ENCODE results near the gene RPRD1B. TPM values are rescaled to one million over a fixed set of nuclear protein-coding genes. Genes with fewer than 3 reads are reported as not detected.
A peak's percentile ranks its signal among the peaks of the same experiment; 100 is the strongest.

RPRD1B gene
- total and polyA plus RNA-seq, 2 of the 13 experiments (the other 11 are each of a cell fraction or from before 2014, with no cell fraction given) = 31.1 to 41.5 TPM

DNA sequence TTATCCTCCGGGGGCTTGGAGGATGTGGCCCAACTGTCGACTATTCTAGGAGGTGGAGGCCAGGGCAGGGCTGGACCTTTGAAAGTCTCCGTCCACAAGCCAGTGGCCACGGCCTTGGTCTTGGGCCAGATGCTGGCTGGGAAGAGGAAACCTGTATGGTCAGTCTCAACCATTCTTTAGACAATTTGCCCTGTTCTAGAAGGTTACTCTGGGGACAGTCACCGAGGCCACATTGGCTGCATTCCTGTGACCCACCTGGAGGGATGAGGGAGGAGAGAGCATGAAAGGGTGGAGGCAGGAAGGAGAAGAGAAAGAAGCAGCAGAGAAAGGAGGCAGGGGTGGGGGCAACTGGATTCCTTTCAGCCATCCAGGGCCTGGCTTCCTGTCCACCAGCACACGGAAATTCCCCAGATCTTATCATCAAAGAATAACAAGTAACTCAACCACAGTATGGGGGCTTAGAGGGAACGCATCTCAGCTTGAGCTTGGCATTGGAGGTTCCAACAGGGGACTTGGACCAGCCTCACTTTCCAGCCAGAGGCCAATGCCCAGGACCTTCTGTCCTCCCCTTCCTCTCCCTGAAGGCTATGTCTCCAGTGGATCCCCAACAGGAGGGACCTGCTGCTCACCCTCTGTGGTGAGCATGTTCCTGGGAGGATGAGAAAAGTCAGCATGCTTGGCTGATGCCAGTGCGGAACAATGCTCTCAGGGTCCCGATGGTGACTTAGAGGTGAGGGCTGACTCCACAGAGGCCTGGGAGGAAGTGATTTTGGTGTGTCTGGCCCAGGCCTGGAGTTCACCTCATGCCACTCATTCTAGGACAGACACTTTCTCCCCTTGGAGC, 101.1 kb downstream of the RPRD1B start (continued):
- TF ChIP-seq, protein P1, sequence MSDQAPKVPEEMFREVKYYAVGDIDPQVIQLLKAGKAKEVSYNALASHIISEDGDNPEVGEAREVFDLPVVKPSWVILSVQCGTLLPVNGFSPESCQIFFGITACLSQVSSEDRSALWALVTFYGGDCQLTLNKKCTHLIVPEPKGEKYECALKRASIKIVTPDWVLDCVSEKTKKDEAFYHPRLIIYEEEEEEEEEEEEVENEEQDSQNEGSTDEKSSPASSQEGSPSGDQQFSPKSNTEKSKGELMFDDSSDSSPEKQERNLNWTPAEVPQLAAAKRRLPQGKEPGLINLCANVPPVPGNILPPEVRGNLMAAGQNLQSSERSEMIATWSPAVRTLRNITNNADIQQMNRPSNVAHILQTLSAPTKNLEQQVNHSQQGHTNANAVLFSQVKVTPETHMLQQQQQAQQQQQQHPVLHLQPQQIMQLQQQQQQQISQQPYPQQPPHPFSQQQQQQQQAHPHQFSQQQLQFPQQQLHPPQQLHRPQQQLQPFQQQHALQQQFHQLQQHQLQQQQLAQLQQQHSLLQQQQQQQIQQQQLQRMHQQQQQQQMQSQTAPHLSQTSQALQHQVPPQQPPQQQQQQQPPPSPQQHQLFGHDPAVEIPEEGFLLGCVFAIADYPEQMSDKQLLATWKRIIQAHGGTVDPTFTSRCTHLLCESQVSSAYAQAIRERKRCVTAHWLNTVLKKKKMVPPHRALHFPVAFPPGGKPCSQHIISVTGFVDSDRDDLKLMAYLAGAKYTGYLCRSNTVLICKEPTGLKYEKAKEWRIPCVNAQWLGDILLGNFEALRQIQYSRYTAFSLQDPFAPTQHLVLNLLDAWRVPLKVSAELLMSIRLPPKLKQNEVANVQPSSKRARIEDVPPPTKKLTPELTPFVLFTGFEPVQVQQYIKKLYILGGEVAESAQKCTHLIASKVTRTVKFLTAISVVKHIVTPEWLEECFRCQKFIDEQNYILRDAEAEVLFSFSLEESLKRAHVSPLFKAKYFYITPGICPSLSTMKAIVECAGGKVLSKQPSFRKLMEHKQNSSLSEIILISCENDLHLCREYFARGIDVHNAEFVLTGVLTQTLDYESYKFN (CRISPR knock-in tag; conservative IDR thresholded peaks at IDR 0.05) = peak; percentile 55
- TF ChIP-seq, protein P2, sequence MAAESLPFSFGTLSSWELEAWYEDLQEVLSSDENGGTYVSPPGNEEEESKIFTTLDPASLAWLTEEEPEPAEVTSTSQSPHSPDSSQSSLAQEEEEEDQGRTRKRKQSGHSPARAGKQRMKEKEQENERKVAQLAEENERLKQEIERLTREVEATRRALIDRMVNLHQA (CRISPR knock-in tag; IDR thresholded peaks at IDR 0.05) = no peak
- no peak for TF ChIP-seq NR2F6 (IDR thresholded peaks at IDR 0.05)
- TF ChIP-seq NR2F6 (CRISPR knock-in tag; IDR thresholded peaks at IDR 0.05) = peak; percentile 42; the same call in 1 of the 2 replicates
- peak; percentile 48; the same call in 1 of the 2 replicates for TF ChIP-seq ZNF652 (CRISPR knock-in tag; IDR thresholded peaks at IDR 0.05; ENCODE audit: borderline replicate concordance, low read depth)
- 0 out of 4 replicates have a peak, but pooled peaks of 1 of the 2 experiments have one; percentile 45 for TF ChIP-seq EP300 (IDR thresholded peaks at IDR 0.05; ENCODE audit: low read depth in 2 of 2, low read length in 2 of 2)
- 0 out of 2 replicates have a peak, but pooled peaks have one; percentile 59 for TF ChIP-seq EP300 (CRISPR knock-in tag; IDR thresholded peaks at IDR 0.05; ENCODE audit: borderline replicate concordance)
- TF ChIP-seq ZFP90 (CRISPR knock-in tag; IDR thresholded peaks at IDR 0.05; ENCODE audit: borderline replicate concordance) = no peak
- no peak; the same call in 1 of the 2 replicates for TF ChIP-seq HOXA3 (CRISPR knock-in tag; IDR thresholded peaks at IDR 0.05)
- TF ChIP-seq ZFP36 (IDR thresholded peaks at IDR 0.05; ENCODE audit: borderline replicate concordance, low read depth, low read length, partially characterized antibody) = no peak
- peak; percentile 81 for TF ChIP-seq ELF3 (CRISPR knock-in tag; IDR thresholded peaks at IDR 0.05)
- TF ChIP-seq SP1 (IDR thresholded peaks at IDR 0.05) = no peak
- 0 out of 2 replicates have a peak, but pooled peaks have one; percentile 21 for TF ChIP-seq SP1 (CRISPR knock-in tag; IDR thresholded peaks at IDR 0.05)
- TF ChIP-seq ZNF792 (CRISPR knock-in tag; IDR thresholded peaks at IDR 0.05) = peak; percentile 20; the same call in 1 of the 2 replicates
- TF ChIP-seq JUNB (CRISPR knock-in tag; IDR thresholded peaks at IDR 0.05; ENCODE audit: borderline replicate concordance) = no peak
- TF ChIP-seq ZBTB20 (CRISPR knock-in tag; IDR thresholded peaks at IDR 0.05; ENCODE audit: borderline replicate concordance, low read depth) = no peak
- no peak for TF ChIP-seq AKAP8 (CRISPR knock-in tag; IDR thresholded peaks at IDR 0.05)
- no peak for TF ChIP-seq JUND (CRISPR knock-in tag; IDR thresholded peaks at IDR 0.05)
- TF ChIP-seq SETDB1 (CRISPR knock-in tag; IDR thresholded peaks at IDR 0.05; ENCODE audit: borderline replicate concordance) = peak; percentile 3; the same call in 1 of the 2 replicates
- TF ChIP-seq HOXA5 (CRISPR knock-in tag; IDR thresholded peaks at IDR 0.05) = no peak
